ENCODE results near the gene AKT1S1. TPM values are rescaled to one million over a fixed set of nuclear protein-coding genes. Genes with fewer than 3 reads are reported as not detected.

AKT1S1 gene
- total RNA-seq, 1 experiment from 2014 or later = 81.5 TPM

DNA sequence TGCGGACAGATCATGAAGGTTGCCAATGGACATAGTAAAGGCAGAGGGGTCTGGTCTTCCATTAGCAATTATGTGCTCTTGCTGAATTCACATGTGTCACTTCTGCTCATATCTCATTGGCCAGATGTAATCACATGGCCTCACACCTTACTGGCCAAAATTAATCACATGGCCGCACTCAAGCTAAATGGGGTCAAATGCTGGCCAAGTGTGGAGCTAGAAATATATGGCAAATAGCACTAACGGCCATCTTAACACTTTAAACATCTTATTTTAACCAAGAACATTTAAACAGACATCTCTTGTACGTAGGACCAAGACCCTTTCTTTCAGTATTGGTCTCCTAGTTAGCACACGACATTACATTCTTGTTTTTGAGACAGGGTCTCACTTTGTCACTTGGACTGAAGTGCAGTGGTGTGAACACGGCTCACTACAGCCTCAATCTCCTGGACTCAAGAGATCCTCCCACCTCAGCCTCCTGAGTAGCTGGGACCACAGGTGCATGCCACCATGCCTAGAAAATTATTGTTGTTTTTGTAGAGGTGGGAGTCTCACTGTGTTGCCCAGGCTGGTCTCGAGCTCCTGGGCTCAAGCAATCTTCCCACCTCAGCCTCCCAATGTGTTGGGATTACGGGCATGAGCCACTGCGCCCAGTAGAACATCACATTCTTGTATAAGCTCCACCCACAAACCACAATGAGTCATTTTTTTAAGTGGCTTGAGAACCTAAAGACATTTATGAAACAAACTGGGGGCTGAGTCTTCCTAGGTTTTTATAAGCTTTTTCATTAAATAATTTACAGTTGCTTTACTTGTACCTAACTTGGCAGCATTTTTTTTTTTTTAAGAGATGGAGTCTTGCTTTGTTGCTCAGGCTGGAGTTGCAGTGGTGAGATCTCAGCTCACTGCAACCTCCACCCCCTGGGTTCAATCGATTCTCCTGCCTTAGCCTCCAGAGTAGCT lies 29.1 kb downstream of the AKT1S1 start:
- BruUV-seq (replicated peaks) = no TSS peak
- Histone ChIP-seq H3K9me3 (ENCODE audit: low read depth, low read length, poor library complexity, severe bottlenecking) (peaks cover 9% of the 10 kb centered on the region), H3K4me3 (ENCODE audit: low read depth, low read length, poor library complexity, severe bottlenecking) (no peak overlapping the region), H3K27me3 (replicated peaks; ENCODE audit: insufficient read depth, low read depth, low read length, poor library complexity) (no peaks in the 10 kb centered on the region), H3K4me1 (ENCODE audit: insufficient read depth, low read length, poor library complexity, severe bottlenecking) (peaks cover 11% of the 10 kb centered on the region), H3K27ac (ENCODE audit: low read depth, low read length, poor library complexity, severe bottlenecking) (no peak overlapping the region), H3K36me3 (ENCODE audit: insufficient read depth, low read length, poor library complexity, severe bottlenecking) (peaks cover 6% of the 10 kb centered on the region)
- intact Hi-C loops (cut with micrococcal nuclease; ENCODE audit: unreplicated experiment) = no loop called here
- peak; percentile 79 for DNase-seq (ENCODE audit: low spot score)
- ChIA-PET POLR2A (ENCODE audit: low non-redundant PET) (interaction anchor here (0.7 kb wide), 1 partner anchor 33 kb away, joined by 4 read pairs; no protein-coding TSS in a partner anchor), CTCF (interaction anchor here (0.8 kb wide), 1 partner anchor 21 kb away, joined by 3 read pairs; no protein-coding TSS in a partner anchor)
- TF ChIP-seq, protein P1, sequence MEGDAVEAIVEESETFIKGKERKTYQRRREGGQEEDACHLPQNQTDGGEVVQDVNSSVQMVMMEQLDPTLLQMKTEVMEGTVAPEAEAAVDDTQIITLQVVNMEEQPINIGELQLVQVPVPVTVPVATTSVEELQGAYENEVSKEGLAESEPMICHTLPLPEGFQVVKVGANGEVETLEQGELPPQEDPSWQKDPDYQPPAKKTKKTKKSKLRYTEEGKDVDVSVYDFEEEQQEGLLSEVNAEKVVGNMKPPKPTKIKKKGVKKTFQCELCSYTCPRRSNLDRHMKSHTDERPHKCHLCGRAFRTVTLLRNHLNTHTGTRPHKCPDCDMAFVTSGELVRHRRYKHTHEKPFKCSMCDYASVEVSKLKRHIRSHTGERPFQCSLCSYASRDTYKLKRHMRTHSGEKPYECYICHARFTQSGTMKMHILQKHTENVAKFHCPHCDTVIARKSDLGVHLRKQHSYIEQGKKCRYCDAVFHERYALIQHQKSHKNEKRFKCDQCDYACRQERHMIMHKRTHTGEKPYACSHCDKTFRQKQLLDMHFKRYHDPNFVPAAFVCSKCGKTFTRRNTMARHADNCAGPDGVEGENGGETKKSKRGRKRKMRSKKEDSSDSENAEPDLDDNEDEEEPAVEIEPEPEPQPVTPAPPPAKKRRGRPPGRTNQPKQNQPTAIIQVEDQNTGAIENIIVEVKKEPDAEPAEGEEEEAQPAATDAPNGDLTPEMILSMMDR (conservative IDR thresholded peaks at IDR 0.05; ENCODE audit: low read depth, low read length) = no peak
- TF ChIP-seq EZH2 (IDR thresholded peaks at IDR 0.05; ENCODE audit: borderline replicate concordance, low read depth, low read length, poor library complexity, severe bottlenecking) = no peak

DNA sequence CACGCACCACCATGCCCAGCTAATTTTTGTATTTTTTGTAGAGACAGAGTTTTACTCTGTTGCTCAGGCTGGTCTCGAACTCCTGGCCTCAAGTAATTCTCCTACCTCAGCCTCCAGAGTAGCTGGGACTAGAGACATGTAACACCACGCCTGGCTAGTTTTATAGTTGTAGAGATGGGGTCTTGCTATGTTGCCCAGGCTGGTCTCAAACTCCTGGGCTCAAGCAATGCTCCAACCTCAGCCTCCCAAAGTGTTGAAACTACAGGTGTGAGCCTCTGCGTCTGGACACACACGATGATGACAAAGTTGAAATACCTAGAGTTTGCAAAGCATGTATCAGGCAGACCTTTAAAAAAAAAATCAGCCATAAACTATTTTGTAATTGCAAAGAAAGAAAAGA lies 30.7 kb downstream of the AKT1S1 start:
- Histone ChIP-seq H3K4me1 (ENCODE audit: insufficient read depth, low read length, poor library complexity, severe bottlenecking) (peaks cover 5% of the 10 kb centered on the region), H3K27ac (ENCODE audit: low read depth, low read length, poor library complexity, severe bottlenecking) (no peak overlapping the region), H3K27me3 (replicated peaks; ENCODE audit: insufficient read depth, low read depth, low read length, poor library complexity) (no peaks in the 10 kb centered on the region), H3K36me3 (ENCODE audit: insufficient read depth, low read length, poor library complexity, severe bottlenecking) (peaks cover 6% of the 10 kb centered on the region), H3K9me3 (ENCODE audit: low read depth, low read length, poor library complexity, severe bottlenecking) (peaks cover 9% of the 10 kb centered on the region), H3K4me3 (ENCODE audit: low read depth, low read length, poor library complexity, severe bottlenecking) (no peak overlapping the region)
- intact Hi-C loops (cut with micrococcal nuclease; ENCODE audit: unreplicated experiment) = no loop called here
- TF ChIP-seq, protein P1 (conservative IDR thresholded peaks at IDR 0.05; ENCODE audit: low read depth, low read length) = no peak
- TF ChIP-seq EZH2 (IDR thresholded peaks at IDR 0.05; ENCODE audit: borderline replicate concordance, low read depth, low read length, poor library complexity, severe bottlenecking) = no peak
- CTCF ChIA-PET = no interaction called here
- POLR2A ChIA-PET (ENCODE audit: low non-redundant PET) = no interaction called here
- BruUV-seq (replicated peaks) = no TSS peak
- no peak for DNase-seq (ENCODE audit: low spot score)

DNA sequence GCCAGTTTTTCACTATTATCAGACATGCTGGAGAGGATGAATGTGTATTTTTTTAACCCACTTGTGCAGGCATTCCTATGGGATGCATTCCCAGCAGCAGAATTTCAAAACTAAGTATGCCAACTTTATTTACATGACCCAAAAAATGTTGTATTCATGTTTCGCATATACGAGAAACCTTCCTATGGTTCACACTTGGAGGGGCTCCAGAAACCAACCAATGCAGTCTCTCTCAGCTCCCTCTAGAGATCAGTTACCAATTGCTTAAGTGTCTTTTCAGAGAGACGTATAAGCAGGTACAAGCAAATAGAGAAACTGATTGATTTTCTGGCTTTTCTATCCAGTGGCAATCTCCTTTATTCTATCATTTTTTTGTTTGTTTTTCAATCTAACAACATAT lies 31.7 kb downstream of the AKT1S1 start:
- DNase-seq (ENCODE audit: low spot score) = no peak
- no peaks in the 10 kb centered on the region for H3K27me3 ChIP-seq (replicated peaks; ENCODE audit: insufficient read depth, low read depth, low read length, poor library complexity)
- POLR2A ChIA-PET (ENCODE audit: low non-redundant PET) = no interaction called here
- H3K4me3 ChIP-seq (ENCODE audit: low read depth, low read length, poor library complexity, severe bottlenecking) = no peak overlapping the region
- CTCF ChIA-PET = no interaction called here
- no TSS peak for BruUV-seq (replicated peaks)
- H3K36me3 ChIP-seq (ENCODE audit: insufficient read depth, low read length, poor library complexity, severe bottlenecking) = peaks cover 16% of the 10 kb centered on the region
- TF ChIP-seq, protein P1 (conservative IDR thresholded peaks at IDR 0.05; ENCODE audit: low read depth, low read length) = 0 out of 2 replicates have a peak, but pooled peaks have one; percentile 11
- no peak for TF ChIP-seq EZH2 (IDR thresholded peaks at IDR 0.05; ENCODE audit: borderline replicate concordance, low read depth, low read length, poor library complexity, severe bottlenecking)
- intact Hi-C loops (cut with micrococcal nuclease; ENCODE audit: unreplicated experiment) = no loop called here
- H3K27ac ChIP-seq (ENCODE audit: low read depth, low read length, poor library complexity, severe bottlenecking) = no peak overlapping the region
- H3K9me3 ChIP-seq (ENCODE audit: low read depth, low read length, poor library complexity, severe bottlenecking) = peaks cover 9% of the 10 kb centered on the region
- peaks cover 5% of the 10 kb centered on the region for H3K4me1 ChIP-seq (ENCODE audit: insufficient read depth, low read length, poor library complexity, severe bottlenecking)
